Peyer's patch (tissue), 4 donors: ENCODE measurements around the gene PRKCA.

ENCODE experiments used
- CTCF ChIP-seq, 6 experiments: fragments of 450-650 bp in 4 of 6; fragments of 200-600 bp in 2 of 6; sonication (generic) in 1 of 6; IDR thresholded peaks; one replicate each; pipeline ENCODE4 v1.5.1; 2017 to 2019; ENCODE audit warnings: antibody characterized with exemption in 6 of 6, mild to moderate bottlenecking in 3 of 6, moderate library complexity in 1 of 6
- POLR2A ChIP-seq, 2 donors: fragments of 450-650 bp; IDR thresholded peaks; one replicate each; pipeline ENCODE4 v1.5.1; 2017; ENCODE audit warnings: antibody characterized with exemption in 2 of 2, mild to moderate bottlenecking in 2 of 2, moderate library complexity in 2 of 2

GRCh38 chr17:66633317-66633965, 331.0 kb downstream of the PRKCA start:
- no peak for TF ChIP-seq CTCF (IDR thresholded peaks at IDR 0.05)
- no peak for TF ChIP-seq POLR2A (IDR thresholded peaks at IDR 0.05)
